ENCODE results near the gene TM4SF5.
A peak's percentile ranks its signal among the peaks of the same experiment; 100 is the strongest.
"Not testable (repeated sequence)": the region's sequence is repeated elsewhere in the genome, so short reads cannot be mapped to it uniquely, and the experiment has no call there.

TM4SF5 gene

GRCh38 chr17:4789951-4790704 lies 18.4 kb downstream of the TM4SF5 start:
- peak; percentile 89 for DNase-seq (ENCODE audit: low spot score)

- no peak for DNase-seq (ENCODE audit: low spot score)
Measured at GRCh38 chr17:4790705-4791088, 19.0 kb downstream of the TM4SF5 start.

DNA sequence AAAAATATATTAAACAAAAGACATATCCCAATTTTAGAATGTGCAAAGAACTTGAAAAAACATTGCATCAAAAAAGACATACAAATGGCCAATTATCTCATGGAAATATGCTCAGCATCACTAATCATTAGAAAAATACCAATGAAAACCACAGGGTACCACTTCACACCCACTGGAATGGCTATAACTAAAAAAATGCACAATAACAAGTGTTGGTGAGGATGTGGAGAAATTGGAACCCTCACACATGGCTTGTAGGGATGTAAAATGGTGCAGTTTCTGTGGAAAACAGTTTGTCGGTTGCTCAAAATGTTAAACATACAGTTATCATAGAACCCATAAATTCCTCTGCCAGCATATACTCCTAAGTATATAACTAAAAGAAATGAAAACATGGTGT lies 23.5 kb downstream of the TM4SF5 start:
- no peak for DNase-seq (ENCODE audit: low spot score)

DNA sequence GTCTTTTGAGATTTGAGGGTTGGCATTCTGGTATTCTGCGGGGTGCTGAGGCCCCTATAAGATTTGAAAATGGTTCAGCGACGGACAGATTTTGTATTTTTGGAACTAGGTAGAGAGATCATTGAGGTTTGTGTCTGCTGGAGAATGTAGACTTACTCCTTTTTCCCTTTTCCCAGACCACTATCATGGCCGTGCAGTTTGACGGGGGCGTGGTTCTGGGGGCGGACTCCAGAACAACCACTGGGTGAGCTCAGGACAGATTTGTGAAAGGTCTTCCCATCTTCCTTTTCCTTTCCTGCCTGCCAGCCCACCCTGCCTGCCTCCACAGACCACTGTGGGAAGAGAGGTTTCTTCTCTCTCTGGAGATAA lies 24.9 kb downstream of the TM4SF5 start:
- DNase-seq (ENCODE audit: low spot score): no peak

- DNase-seq (ENCODE audit: low spot score): no peak
Measured at GRCh38 chr17:4800462-4801196, 28.9 kb downstream of the TM4SF5 start.

GRCh38 chr17:4802228-4802627 lies 30.5 kb downstream of the TM4SF5 start, which contains the start of gene C17orf114:
TSS of gene C17orf114 (minus strand) at chr17:4802328.
- no peak for DNase-seq (ENCODE audit: low spot score)

GRCh38 chr17:4806456-4806776 lies 34.7 kb downstream of the TM4SF5 start:
- no peak for DNase-seq (ENCODE audit: low spot score)

- peak; percentile 88 for DNase-seq (ENCODE audit: low spot score)
Measured at GRCh38 chr17:4806777-4807604, 35.3 kb downstream of the TM4SF5 start, which contains the start of gene PLD2. TSS of gene PLD2 (plus strand) at chr17:4807152. CDS start at chr17:4807773, 621 bp downstream.

GRCh38 chr17:4807605-4808377 lies 36.1 kb downstream of the TM4SF5 start:
- DNase-seq (ENCODE audit: low spot score): no peak

DNA sequence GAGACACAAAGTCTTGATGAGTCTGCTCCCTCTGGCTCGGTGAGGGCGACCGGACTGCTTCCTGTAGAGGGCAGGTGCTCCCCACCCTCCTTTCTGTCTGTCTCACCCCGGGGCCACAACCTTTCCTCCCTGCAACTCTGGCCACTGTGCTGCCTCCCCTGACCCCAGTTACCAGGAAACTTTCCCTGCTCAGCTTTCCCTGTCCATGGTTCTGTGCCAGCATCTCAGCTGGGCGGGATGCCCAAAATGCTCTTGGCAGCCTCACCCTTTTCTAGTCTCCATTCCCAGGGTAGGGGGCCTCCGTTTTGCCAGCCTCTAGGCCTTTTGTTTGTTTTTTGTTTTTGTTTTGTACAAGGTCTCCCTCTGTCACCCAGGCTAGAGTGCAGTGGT lies 36.7 kb downstream of the TM4SF5 start:
- DNase-seq (ENCODE audit: low spot score): no peak

- DNase-seq (ENCODE audit: low spot score): no peak
Measured at GRCh38 chr17:4810696-4811290, 39.1 kb downstream of the TM4SF5 start.

DNA sequence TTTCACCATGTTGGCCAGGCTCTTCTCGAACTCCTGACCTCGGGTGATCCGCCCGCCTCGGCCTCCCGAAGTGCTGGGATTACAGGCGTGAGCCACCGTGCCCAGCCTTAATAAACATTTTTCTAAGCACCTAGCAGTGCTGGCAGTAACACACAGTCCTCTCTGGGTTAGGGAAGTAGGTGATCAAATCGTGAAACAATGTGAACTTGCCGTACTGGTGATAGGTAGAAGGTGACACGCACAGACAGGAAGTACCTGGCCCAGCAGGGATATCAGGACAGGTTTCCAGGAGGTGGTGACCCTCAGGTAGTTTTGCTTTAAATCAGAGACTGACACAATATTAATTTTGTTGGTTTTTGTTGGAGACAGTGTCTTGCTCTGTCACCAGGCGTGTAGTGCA lies 39.8 kb downstream of the TM4SF5 start:
- DNase-seq (ENCODE audit: low spot score): no peak

DNA sequence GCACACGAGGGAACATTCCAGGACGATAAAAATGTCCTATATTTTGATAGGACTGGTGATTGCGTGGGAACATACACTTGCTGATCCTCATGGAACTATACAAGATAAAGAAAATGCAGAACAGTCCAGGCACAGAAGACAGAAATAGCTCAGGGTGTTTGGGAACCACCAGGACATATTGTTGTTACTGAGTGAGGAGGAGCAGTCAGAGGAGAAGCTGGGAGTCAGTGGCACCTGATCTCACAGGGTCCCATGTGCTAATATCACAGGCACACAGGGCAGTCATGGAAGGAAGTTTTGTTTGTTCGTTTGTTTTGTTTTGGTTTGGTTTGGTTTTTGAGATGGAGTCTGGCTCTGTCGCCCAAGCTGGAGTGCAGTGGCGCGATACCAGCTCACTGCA lies 41.0 kb downstream of the TM4SF5 start:
- no peak for DNase-seq (ENCODE audit: low spot score)

- DNase-seq (ENCODE audit: low spot score): no peak
Measured at GRCh38 chr17:4815043-4815675, 43.5 kb downstream of the TM4SF5 start.

DNA sequence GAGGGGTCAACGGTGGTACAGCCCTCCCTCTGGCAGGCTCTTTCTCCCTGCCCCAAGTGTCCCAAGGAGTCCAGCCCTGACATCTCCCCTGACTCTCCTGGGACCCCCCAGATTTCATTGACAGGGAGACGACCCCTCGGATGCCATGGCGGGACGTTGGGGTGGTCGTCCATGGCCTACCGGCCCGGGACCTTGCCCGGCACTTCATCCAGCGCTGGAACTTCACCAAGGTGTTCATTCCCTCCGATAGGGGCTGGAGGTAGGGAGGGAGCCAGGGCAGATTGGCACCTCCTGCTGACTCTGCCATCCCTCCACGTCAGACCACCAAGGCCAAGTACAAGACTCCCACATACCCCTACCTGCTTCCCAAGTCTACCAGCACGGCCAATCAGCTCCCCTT lies 45.1 kb downstream of the TM4SF5 start:
- no peak for DNase-seq (ENCODE audit: low spot score)

- DNase-seq (ENCODE audit: low spot score): no peak
Measured at GRCh38 chr17:4818276-4818675, 46.6 kb downstream of the TM4SF5 start.

DNA sequence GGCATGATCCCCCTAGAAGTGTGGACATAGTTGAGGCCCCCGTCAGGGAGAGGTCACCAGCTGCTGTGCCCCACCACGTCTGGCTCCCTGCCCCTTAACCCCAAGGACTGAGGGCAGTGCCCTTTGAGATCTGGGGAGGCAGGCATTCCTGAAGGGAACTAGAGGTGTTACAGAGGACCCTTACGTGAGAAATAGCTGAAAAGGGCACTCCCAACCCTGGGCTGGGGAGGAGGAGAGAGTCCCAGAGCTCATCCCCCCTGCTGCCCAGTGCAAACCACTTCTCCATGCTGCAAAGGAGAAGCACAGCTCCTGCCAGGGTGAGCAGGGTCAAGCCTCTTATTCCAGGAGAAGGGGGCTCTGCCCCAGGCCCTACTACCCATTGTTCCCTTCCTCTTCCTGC lies 51.1 kb downstream of the TM4SF5 start:
- DNase-seq (ENCODE audit: low spot score): no peak

- no peak for DNase-seq (ENCODE audit: low spot score)
Measured at GRCh38 chr17:4823373-4824089, 51.8 kb downstream of the TM4SF5 start.

DNA sequence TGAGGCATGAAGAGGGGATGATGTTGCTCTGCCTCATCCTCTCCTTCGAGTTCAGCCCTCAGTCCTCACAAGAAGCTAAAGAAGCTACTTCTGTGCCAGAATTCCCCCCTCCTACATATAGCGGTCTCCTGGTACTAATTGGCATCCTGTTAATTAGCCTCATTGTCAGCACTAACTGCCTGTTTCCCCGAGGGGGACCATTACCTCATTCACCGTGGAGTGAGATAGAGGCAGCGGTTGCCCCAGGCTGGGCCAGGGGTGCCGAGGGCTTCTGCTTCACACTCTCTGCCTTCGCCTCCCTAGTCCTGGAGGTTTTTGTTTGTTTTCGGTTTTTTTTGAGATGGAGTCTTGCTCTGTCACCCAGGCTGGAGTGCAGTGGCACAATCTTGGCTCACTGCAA lies 55.7 kb downstream of the TM4SF5 start:
- DNase-seq (ENCODE audit: low spot score): no peak

- not testable (repeated sequence) for DNase-seq (ENCODE audit: low spot score)
Measured at GRCh38 chr17:4832829-4833177, 61.1 kb downstream of the TM4SF5 start.
